LoVo (cell line): Measurements from ENCODE around the gene ACER3.
"Not testable (repeated sequence)": the region's sequence is repeated elsewhere in the genome, so short reads cannot be mapped to it uniquely, and the experiment has no call there.

Experiments used
- DNase-seq: peaks from one replicate; pipeline ENCODE4 v3.0.0-alpha.2; 2016; ENCODE audit warnings: low spot score

Gene ACER3

DNA sequence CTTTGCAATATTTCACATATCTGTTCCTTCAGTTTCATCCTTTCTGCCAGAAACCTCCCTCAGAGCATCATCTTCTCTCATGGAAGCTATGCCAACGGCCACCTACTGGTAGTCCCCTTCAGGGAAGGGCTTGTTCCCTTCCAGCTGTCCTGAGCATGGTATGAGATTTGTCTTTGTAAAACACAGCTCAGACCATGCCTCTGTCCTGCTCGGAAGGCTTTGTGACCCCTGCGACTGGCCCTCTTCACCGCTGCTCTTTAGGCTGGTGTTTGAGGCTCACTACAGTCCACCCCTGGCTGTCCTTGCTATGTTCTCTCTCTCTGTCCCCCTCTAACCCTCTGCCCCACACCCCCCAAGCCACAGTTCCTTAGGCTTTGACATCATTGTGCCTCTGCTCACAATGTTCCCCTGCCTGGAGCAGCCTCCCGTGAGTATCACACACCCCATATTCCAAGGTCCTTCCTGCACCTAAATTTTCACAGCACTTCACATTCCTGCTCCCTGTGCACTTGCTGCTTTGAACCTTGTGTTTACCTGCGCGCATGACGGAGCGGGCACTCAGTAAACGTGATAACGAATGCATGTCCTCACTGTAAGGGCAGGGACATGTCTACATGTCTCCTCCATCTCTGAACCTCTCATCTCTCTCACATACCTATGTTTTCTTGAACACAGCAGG lies 24.0 kb upstream of the ACER3 start:
- no peak for DNase-seq

- no peak for DNase-seq
Measured at GRCh38 chr11:76837696-76838677, 22.7 kb upstream of the ACER3 start.

DNA sequence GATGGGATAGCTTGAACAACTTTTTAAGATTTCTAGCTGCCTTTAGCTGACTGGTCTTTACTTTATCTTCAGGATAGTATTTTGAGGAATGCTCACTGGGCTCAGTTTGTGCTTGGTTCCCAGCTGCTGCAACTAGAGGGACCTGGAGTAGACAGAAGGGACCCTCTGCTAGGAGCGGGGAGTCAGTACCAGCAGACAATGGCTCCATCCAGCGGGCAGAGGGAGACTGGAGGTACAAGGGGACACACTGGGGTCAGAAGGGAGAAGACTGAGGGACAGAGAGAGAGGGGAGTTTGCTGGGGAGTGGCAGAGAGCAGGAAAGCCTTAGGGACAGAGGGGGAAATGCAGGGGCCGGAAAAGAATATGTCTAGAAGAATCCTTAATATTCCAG lies 22.0 kb upstream of the ACER3 start:
- no peak for DNase-seq

GRCh38 chr11:76839311-76839710 lies 21.4 kb upstream of the ACER3 start:
- peak; percentile 67 for DNase-seq

DNA sequence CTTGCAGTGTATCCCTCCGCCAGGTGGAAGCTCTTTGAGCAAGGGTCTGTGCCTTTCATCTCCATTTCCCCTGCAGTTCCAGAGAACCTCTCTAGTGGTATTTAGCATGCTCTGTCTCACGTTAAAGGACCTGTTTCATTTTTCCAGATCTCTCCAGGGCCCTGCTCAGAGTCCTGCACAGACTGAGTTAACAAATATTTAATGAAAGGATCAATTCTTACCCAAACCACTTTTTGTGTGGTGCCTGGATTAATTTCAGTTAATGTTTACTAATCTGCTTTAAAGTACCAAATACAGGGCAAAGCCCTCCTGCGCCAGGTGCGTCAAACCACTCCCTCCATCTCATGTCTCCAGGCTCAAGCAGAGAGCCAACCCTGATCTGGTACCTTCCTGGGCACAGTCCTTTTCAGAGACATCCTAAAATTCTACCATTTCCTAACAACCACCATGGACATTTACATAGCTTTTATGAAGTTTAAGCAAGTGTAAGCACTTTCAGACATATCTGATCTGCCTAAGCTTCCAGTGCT lies 18.7 kb upstream of the ACER3 start:
- DNase-seq = no peak

DNA sequence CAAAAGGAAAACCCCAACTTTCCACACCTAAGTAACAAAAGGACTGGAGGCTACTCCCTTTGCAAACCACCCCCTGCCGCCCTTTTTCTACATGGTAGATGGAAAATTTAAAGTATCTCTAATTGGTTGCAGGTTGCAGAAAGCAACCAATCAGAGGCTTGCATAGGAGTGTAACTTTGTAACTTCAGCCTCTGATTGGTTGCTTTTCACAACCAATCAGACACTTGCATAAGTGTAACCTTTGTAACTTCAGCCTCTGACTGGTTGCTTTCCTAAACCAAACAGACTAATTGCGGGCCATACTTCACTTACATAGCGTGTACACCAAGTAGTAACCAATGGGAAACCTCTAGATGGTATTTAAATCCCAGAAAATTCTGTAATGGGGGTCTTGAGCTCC lies 16.8 kb upstream of the ACER3 start:
- DNase-seq = no peak

DNA sequence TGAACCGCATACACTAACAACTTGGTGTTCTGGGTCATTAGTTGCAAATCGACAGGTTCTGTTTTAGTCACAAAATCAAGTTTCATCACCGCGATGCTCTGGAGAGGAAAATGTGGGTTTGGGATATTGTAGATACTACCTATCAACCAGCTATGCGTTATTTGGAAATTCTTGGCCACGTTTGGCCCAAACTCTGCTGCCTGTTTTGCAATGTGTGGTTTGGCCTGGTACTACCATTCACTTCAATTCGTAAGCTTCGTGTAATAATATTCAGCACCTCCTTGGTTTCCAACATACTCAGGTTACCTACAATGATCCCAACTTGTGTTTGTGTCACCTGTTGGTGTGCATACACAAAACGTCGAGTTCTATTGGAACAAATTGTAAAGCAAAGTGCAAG lies 16.2 kb upstream of the ACER3 start:
- DNase-seq = no peak

DNA sequence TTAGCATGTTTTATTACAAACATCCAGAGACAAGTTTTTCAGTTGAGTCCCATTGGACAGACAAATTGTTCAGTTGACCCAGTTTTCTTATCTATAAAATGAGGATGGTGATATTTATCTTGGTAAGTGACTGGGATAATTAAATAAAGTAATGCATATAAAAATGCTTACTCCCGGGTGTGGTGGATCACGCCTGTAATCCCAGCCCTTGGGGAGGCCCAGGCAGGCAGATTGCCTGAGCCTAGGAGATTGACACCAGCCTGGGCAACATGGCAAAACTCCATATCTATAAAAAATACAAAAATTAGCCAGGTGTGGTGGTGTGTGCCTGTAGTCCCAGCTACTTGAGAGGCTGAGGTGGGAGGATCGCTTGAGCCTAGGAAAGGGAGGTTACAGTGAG lies 15.6 kb upstream of the ACER3 start:
- no peak for DNase-seq

DNA sequence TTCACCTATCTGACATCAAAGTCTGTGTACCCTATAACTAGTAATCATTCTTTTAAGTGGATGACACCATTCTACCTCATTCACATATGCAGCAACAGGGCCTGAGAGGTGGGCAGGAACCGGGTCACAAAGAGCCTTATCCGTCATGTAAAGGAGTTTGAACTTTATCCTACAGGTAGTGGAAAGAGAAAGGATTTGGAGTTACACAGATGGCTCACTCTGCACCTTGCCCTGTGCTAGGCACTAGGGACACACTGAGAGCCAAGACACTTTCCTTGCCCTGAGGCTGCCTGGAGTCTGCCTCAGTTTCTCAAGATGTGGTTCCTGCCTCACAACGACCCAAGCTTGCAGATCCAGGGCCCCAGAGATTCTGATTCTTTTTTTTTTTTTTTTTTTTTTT lies 14.3 kb upstream of the ACER3 start:
- DNase-seq = no peak

DNA sequence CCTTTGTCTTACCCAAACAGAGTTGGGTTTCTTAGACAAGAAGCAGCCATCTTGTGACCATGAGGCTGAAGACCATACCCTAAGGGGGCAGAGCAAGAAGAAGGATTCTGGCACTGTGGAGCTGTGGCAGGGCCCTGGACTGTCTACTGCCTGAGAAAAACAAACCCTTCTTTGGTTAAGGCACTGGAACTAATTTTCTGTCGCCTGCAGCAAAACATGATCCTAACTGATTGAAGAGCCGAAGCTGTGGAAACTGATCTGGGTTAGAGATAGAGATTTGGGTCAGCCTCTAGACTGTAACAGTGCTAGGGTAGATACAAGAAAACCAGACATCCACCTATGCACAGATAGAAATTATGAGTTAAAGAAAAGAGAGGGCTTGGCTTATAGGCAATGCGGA lies 11.3 kb upstream of the ACER3 start:
- DNase-seq = no peak

DNA sequence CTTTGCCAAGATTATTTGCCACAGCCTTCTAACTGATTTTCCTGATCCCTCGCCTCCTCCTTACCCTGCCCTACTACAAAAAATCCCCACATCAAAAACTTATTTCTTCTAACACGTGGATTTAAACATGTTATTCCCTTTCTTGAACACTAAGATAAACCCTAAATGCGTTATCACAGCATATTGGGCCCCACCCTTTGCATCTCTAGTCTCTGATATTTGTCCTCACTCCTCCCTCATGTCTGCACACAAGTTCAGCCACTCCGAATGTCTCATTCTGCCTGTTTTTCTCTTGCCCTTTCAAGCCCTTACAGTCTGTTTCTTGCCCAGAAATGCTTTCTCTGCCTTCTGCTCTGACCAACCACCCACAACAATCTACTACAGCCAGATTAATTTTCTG lies 10.6 kb upstream of the ACER3 start:
- no peak for DNase-seq

DNA sequence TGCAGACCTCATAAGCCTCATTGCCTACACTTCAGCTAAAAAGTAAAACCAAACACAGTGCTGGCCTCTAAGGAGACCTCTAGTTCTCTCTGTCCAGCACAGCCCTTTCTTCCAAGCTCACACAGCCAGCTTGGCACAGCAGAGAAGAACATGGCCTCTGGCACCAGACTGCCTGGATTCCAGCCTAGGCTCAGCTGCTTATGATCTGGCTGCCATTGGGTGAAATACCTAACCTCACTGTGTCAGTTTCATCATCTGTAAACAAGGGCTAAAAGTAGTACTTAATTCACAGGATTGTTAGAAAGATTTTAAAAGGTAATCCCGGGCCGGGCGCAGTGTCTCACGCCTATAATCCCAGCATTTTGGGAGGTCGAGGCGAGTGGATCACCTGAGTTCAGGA lies 9.9 kb upstream of the ACER3 start:
- DNase-seq = no peak

DNA sequence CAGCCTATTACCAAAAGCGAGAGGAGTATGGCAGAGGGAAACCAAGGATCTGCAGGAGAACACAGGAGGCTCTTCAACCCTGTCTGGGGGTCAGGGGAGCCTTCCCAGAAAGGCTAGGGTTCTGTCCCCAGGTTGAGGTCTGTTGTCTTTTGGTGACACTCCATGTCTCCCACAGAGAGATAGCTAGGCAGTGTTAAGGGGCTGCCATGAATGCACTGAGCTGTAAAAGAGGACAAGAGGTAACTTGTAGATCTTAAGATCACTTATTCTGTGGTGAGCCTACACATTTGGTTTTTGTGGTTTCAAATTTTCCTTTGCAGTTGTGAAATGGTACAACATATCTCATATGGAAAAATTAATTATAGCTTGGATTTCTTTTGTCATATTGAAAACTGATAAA lies 6.0 kb upstream of the ACER3 start:
- DNase-seq = no peak

DNA sequence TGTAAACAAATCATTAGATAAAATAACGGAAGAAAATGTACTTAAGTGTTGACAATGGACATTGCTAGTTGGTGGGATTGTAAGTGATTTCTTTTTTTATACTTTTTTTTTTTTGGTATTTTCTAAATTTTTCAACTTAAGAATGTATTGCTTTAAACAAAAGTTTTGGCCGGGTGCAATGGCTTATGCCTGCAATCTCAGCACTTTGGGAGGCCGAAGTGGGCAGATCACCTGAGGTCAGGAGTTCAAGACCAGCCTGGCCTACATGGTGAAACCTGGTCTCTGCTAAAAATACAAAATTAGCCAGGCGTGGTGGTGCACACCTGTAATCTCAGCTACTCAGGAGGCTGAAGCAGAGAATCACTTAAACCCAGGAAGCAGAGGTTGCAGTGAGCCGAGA lies 5.0 kb upstream of the ACER3 start:
- DNase-seq = not testable (repeated sequence)

DNA sequence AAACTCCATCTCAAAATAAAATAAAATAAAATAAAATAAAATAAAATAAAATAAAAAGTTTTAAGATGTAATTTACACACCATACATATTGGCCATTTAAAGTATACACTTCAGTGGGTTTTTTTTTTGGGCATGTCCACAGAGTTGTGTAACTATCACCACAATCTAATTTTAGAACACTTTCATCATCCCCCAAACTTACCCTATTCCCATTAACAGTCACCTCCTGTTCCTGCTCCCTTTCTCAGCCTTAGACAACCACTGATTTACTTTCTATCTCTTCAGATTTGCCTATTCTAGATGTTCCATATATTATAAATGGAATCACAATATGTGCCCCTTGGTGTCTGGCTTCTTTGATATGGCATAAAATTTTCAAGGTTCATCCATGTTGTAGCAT lies 4.6 kb upstream of the ACER3 start:
- DNase-seq = no peak

GRCh38 chr11:76856571-76856970 lies 4.1 kb upstream of the ACER3 start:
- DNase-seq = no peak

GRCh38 chr11:76857781-76858410 lies 2.8 kb upstream of the ACER3 start:
- DNase-seq = no peak

DNA sequence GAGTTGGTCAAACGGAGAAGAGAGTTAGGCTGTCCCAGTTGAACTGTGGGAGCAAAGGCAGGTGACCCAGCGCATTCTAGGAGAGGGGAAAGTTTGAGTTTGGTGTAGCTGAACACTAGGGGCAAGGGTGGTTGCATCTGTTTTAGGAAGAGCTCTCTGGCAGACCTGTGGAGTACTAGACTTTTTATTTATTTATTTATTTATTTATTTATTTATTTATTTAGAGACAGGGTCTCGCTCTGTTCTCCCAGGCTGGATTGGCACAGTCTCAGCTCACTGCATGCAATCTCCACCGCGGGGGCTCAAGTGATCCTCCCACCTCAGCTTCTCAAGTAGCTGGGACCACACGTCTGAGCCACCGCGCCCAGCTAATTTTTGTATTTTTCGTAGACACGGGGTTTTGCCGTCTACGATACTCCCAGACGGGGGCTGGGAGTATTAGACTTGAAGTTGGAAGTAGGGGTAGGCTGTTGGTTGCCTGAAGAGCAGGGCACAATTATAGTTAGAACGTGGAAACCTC lies 950 bp upstream of the ACER3 start:
- no peak for DNase-seq

GRCh38 chr11:76861490-76861953 lies 804 bp downstream of the ACER3 start:
- no peak for DNase-seq

DNA sequence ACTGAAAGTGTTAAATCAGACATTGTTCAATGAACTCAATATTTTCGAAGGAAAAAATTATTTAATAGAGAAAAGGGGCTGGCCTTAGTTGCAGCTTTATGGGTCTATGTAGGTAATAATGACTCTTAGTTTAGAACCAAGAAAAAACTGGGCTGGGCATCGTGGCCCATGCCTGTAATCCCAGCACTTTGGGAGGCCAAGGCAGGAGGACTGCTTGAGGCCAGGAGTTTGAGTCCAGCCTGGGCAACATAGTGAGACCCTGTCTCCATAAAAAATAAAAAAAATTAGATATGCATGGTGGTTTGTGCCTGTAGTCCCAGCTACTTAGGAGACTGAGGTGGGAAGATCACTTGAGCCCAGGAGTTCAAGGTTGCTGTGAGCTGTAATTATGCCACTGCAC lies 2.1 kb downstream of the ACER3 start:
- DNase-seq = not testable (repeated sequence)

- DNase-seq = no peak
Measured at GRCh38 chr11:76863196-76863777, 2.6 kb downstream of the ACER3 start.
